T-helper 1 cell treated with Interleukin-12 subunit alpha and Interleukin-12 subunit beta and Interleukin-4 antibody, amounts not matched to agents 30 ng/mL and 1 ng/mL, for 36 hours (primary cell): ENCODE results near the gene NOC4L. TPM values are rescaled to one million over a fixed set of nuclear protein-coding genes. Genes with fewer than 3 reads are reported as not detected.

Experiments
- intact Hi-C: fragments of 100-400 bp; cut with micrococcal nuclease; formaldehyde crosslinking; loops from one replicate; pipeline ENCODE4 v1.15.1; 2024
- total RNA-seq: library from RNA; stranded (reverse); gene quantifications from 2 replicates; pipeline ENCODE4 v1.2.3, GENCODE V29; 2022

The NOC4L gene
- total RNA-seq, 1 donor from 2014 or later = 26.4 TPM

DNA sequence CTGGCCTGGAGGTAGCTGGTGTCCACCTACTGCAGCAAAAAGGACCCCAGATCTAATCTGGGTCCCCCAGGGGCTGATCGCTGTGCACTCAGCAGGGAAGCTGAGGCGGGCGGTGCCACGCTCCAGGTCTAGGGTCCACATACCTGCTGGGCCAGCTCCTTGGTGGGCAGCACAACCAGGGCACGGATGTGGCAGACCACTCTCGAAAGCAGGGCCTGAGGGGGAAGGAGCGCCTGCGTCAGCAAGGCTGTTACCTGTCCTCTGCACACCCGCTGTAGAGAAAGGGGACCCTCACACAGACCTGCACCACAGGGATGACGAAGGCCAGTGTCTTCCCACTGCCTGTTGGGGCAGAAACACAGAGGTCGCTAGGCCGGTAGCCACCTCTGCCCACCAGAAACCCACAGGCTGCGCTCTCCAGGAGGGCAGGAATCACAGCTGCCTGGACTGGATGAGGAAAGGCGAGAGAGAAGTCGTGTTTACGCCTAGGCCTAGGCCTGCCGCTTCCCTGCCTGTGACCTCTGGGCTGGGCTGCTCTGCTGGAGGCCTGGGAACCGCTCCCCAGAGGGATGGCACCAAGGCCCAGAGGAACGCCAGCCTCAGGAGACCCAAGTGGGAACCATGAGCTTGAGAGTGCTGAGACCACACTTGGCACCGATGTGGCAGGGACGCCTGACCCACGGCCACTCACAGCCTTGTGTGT is 2.1 kb upstream of the NOC4L start:
- intact Hi-C loops = loop anchor here (5.0 to 10.0 kb wide), 4 partner anchors 195 to 620 kb away; partner anchors contain the start of genes ANKLE2, EP400, POLE and PXMP2

DNA sequence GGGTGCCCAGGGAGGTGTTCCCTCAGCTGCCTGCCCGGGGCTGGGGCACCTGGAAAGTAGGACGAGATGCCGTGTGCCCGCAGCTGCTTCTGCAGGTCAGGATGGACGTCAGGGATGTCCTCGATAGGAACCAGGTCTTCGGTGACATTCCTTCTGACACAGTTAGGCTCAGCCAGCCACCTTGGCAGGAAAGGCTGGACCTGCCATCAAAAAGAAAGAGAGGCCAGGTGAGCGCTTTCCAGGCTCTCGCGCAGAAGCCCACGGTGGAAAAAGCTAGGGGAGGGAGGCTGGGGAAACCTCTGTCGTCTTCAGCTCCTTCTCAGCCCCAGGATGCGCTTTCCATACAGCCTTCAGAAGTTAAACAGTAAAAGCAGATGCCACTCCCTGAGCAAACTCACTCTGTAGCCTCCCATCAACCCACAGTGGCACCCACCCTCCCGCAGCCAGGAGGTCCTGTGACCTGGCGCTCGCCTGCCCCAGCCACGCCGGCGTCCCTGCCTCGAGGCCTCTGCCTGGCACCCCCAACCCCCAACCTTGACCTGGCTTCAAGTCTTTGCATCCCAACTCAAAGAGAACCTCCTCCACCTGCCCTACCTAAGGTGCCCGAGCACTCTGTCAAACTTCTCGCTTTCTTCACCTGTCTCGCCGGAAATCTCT is 1.4 kb upstream of the NOC4L start:
- intact Hi-C loops = loop anchor here (1.0 to 10.0 kb wide), 5 partner anchors 59 to 619 kb away; partner anchors contain the start of genes ANKLE2, EP400, POLE and PXMP2

DNA sequence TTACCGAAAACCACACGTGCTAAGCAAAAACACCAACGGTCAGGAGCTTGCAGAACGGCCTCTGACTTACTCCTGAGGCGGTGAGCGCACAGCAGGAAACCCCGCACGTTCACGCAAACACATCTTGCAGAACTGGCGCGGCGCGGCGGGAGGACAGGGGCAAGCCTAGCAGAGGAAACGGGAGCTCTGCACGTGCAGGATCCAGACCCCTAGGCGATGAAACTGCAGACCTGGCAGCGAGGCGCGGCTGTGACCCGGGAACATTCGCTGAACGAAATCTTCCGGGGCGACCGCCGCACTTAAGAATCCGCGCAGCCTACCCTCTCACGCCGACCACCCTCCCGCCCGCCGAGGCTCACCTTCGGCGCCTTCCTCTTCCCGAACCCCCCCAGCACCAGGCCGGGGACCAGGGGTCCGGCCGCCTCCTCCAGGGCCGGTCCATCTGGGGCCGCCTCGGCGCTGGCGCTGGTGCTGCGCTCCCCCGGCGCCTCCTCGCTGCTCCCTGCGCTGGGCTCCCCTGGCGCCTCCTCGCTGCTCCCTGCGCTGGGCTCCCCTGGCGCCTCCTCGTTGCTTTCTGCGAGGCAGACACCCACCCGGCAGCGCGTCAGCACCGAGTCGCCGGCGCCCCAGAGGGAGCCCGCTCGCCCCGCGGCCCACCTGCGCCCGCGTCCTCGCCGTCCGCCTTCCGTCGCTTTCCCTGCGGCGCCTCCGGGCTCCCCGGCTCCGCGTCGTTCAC is 753 bp upstream of the NOC4L start:
- intact Hi-C loops = loop anchor here (1.0 to 10.0 kb wide), 7 partner anchors 46 to 619 kb away; partner anchors contain the start of genes ANKLE2, EP400, POLE and PXMP2

DNA sequence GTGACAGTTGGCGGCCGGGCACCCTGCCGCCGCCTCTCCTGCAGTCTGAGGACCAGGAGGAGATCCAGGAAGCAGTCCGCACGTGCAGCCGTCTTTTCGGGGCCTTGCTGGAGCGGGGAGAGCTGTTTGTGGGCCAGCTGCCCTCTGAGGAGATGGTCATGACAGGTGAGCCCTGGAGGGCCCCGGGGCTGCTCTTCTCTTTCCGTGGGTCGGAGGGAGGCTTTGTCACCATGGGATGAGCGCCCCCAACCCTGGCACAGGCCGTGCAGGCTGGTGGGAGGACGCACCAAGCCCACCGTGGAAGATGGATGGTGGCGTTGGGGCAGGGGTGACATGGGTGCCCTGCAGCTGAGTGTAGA is 532 bp downstream of the NOC4L start:
- intact Hi-C loops = loop anchor here (1.0 to 10.0 kb wide), 7 partner anchors 42 to 618 kb away; partner anchors contain the start of genes ANKLE2, EP400, POLE and PXMP2

DNA sequence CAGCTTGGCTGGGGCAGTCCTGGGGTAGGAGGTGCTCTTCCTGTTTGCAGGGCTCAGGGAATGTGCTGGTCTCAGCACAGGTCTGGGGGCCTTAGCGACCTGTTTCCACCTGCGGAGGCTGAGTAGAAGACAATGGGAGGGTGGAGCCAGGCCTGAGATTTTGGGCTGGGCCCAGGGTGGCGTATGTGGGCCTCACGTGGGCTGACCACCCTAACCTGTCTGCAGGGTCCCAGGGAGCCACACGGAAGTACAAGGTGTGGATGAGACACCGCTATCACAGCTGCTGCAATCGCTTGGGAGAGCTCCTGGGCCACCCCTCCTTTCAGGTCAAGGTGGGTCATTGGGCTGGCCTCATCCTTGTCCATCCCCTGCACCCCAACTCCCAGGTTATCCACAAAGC is 1.1 kb downstream of the NOC4L start:
- intact Hi-C loops = loop anchor here (1.0 to 10.0 kb wide), 2 partner anchors 41 to 539 kb away; partner anchors contain the start of genes POLE and PXMP2

DNA sequence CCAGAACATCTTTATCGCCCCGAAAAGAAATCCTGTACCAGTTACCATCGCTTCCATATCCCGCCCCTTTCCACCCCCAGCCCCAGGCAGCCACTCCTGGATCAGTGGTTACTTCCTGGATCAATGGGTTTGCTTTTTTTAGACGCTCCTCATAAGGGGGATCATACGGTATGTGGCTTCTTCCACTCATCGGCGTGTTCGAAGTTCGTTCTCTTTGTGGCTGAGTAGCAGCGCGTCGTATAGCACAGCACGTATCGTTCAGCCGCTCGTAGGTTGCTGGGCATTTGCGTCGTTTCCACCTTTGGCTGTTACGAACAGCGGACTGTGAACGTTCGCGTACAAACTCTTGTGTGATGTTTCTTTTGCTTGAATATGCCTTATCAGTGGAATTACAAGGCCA is 1.8 kb downstream of the NOC4L start:
- intact Hi-C loops = loop anchor here (10.0 kb wide), 1 partner anchor 539 kb away; the partner anchor contains the start of genes POLE and PXMP2

DNA sequence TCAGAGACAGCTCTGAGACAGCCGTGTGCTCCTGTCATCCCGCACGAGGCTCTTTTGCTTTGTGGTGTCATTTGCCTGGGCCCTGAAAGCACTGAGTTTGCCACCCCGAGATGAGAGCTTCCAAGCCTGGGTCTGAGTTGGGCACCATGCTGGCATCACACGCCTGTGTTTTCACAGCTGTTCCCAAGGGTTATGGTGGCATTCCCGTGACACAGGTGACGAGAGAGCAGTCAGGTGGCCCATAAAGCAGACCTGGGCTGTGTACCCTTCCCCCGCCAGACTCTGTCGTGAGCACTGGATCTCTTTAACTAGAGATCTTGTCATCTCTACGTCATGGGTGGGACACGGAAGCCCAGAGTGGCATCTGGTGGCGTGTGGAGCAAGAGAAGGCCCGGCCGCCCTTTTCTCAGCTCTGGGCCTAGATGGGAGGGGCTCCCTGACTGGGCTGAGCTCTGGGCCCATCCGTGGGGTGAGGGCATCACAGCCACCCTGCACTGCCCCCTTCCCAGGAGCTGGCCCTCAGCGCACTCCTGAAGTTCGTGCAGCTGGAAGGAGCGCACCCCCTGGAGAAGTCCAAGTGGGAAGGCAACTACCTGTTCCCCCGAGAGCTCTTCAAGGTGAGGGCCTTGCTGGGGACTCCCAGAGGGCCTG is 2.6 kb downstream of the NOC4L start:
- intact Hi-C loops = loop anchor here (10.0 kb wide), 1 partner anchor 538 kb away; the partner anchor contains the start of genes POLE and PXMP2

DNA sequence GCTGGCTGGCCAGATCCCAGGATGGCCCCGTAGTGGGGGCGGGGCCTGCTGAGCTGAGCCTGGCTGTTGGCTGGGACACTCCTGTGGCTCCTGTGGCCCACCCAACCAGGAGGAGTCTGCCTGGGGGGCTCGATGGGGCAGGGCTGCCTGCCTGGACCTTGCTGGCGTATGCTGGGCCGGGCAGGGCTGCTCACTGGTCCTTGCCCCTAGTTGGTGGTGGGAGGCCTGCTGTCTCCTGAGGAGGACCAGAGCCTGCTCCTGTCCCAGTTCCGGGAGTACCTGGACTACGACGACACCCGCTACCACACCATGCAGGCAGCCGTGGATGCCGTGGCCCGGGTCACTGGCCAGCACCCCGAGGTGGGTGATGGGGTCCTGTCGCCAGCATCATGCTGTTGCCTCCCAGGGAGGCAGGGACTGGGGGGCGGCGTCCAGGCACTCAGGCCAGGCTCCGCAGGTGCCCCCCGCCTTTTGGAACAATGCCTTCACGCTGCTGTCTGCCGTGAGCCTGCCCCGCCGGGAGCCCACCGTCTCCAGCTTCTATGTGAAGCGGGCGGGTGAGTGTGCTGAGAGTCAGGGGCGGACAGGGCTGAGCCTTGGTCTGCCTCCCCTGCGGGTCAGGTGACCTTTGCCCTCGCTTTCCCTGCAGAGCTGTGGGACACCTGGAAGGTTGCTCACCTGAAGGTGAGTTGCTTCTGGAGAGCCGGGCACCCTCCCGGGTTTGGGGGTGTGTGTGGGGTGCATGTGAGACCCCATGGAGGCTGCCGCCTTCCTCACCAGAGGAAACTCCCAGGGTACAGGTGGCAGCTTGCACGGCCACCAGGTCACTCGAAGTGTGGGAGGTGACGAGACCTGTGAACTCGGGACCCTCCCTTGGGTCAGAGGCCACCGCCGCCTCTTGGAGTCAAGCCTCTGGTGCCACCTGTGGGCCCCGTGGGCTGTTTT is 3.4 kb downstream of the NOC4L start:
- intact Hi-C loops = loop anchor here (10.0 kb wide), 1 partner anchor 537 kb away; the partner anchor contains the start of genes POLE and PXMP2

DNA sequence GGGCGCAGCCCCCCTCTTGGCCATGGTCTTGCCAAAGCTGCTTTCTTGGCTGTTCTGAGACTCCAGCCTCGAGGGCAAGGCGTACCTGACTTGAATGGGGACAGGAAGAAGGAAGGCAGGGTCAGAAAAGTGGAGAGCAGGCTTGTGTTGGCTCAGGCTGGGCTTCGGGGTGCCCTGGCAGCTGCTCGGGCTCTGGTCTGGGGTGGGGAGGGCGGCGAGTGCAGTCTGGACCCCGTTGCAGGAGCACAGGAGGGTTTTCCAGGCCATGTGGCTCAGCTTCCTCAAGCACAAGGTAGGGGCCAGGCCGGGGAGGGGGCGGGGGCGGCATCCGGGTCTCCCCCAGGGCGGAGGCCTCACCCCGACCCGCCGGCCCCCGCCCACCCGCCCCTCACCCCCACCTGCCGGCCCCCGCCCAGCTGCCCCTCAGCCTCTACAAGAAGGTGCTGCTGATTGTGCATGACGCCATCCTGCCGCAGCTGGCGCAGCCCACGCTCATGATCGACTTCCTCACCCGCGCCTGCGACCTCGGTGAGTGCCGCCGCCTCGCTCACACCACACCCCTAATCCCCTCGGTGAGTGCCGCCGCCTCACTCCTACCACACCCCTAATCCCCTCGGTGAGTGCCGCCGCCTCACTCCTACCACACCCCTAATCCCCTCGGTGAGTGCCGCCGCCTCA is 4.2 kb downstream of the NOC4L start:
- intact Hi-C loops = loop anchor here (10.0 kb wide), 1 partner anchor 536 kb away; the partner anchor contains the start of genes POLE and PXMP2

DNA sequence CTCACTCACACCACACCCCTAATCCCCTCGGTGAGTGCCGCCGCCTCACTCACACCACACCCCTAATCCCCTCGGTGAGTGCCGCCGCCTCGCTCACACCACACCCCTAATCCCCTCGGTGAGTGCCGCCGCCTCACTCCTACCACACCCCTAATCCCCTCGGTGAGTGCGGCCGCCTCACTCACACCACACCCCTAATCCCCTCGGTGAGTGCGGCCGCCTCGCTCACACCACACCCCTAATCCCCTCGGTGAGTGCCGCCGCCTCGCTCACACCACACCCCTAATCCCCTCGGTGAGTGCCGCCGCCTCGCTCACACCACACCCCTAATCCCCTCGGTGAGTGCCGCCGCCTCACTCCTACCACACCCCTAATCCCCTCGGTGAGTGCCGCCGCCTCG is 5.3 kb downstream of the NOC4L start:
- intact Hi-C loops = loop anchor here (10.0 kb wide), 1 partner anchor 535 kb away; the partner anchor contains the start of genes POLE and PXMP2

DNA sequence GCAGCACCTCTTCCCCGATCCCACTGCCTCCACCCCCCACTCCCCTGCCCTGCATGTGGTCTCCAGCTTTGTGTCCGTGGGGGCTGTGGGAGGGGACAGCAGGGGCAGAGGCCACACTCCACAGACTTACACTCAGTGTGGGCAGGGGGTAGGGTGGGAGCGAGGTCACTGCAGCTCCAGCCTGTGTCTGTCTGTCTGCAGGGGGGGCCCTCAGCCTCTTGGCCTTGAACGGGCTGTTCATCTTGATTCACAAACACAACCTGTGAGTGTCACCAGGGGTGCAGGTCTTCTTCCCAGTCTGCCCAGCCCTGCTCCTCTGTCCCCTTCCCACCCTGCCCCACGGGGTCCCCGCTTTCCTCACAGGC is 6.5 kb downstream of the NOC4L start:
- intact Hi-C loops = no loop called here

DNA sequence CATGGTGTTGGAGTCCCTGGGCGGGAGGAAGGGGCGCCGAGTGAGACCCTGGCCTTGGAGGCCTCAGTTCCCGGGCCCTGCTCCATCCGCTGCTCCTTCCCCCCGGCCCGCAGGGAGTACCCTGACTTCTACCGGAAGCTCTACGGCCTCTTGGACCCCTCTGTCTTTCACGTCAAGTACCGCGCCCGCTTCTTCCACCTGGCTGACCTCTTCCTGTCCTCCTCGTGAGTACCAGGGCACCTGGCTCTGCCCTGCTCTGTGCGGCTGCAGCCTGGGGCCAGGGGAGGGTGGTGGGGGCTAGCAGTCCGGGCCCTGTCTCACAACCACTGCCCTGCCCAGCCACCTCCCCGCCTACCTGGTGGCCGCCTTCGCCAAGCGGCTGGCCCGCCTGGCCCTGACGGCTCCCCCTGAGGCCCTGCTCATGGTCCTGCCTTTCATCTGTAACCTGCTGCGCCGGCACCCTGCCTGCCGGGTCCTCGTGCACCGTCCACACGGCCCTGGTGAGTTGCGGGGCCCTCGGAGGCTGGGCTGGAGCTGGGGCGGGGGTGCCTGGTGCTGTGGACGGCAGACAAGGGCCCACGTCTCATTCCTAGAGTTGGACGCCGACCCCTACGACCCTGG is 7.0 kb downstream of the NOC4L start:
- intact Hi-C loops = no loop called here

DNA sequence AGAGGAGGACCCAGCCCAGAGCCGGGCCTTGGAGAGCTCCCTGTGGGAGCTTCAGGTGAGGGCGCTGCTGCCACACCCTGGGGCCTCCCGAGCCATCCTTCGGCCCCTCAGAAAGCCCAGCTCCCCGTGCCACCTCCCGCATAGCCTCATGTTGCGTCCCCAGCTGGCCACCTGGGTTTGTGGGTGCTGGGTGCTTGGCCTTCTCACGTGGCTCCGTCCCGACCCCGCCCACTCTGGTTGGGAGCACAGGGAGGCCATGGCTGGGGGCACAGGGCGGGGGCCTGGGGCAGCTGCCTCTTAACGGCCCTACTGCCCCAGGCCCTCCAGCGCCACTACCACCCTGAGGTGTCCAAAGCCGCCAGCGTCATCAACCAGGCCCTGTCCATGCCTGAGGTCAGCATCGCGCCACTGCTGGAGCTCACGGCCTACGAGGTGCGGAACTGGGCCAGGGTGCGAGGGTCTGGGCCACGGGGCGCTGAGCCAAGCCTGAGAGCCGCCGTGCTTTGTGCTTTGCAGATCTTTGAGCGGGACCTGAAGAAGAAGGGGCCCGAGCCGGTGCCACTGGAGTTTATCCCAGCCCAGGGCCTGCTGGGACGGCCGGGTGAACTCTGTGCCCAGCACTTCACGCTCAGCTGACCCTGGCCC is 7.6 kb downstream of the NOC4L start:
- intact Hi-C loops = no loop called here

DNA sequence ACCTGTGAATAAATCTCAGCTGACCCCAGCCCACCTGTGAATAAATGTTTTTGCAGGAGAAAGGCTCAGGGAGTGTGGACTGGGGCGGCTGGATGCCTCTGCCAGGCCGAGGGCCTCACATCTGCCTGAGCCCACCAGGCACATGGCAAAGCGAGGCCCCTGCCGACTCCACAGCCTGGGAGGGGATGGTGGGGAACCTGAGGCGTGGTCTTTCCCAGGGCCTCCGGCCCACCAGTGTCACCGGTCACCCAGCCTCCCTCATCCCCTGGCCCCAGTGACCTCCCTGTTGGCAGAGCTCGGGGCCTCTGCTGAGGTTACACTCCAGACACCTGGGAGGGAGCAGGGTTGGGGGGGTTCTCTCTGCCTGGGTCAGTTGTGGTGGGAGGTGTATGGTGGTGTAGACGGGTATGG is 8.2 kb downstream of the NOC4L start:
- intact Hi-C loops = no loop called here

DNA sequence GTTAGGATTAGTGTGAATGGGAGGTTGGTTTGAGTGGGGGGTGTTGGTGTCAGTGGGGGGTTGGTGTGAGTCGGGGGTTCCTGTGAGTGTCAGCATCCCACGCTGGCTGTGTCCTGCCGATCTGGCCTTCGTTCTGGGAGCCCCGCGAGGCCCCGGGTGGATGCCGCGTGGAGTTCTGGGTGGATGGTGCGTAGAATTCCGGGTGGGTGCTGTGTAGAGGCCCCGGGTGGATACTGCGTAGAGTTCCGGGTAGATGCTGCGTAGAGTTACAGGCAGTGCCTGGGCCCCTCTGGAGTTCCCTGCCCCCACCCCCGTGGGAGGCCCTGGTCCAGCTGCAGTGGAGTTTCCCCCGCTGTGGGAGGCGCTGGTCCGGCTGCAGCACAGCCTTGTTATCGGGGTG is 8.7 kb downstream of the NOC4L start:
- intact Hi-C loops = no loop called here

DNA sequence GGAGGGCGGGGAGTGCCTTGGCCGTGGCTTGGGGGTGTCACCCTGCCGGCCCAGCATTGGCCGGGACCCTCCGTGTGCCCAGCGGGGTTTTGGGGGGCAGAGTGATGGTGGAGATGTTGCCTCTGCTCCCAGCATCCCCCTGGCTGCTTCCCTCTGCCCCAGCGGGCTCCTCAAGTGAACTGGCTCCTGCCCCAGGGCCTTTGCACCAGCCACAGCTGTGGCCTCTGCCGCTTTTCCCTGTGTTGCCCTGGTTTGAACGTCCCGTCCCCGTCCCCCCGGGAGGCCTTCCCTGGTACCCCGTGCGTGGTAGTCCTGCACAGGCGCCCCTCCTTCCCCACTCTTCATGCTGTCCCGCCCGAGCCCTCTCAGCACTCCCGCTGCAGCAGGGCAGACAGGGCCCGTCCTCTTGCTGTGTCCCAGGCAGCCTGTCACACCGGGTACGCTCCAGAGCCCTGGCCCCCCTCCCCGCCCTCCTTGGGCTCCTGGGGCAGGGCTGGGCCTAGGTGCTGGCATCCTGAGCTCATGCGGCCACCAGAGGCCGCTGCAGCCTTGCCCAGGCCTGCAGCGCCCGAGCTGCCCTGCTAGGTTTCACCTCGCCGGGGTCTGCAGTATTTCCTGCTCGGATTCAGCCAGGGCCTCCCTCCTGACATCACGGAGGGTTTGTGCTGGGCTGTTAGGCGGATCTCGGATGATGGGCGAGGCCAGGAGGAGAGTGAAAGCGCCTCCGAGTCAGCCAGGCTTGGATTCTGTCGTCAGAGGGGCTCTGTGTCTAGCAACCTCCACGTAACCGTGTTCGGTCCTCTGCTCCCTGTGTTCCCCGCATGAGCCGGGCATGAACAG is 9.5 kb downstream of the NOC4L start:
- intact Hi-C loops = loop anchor here (1.0 to 2.0 kb wide), 7 partner anchors 36 to 461 kb away; no protein-coding TSS in a partner anchor

DNA sequence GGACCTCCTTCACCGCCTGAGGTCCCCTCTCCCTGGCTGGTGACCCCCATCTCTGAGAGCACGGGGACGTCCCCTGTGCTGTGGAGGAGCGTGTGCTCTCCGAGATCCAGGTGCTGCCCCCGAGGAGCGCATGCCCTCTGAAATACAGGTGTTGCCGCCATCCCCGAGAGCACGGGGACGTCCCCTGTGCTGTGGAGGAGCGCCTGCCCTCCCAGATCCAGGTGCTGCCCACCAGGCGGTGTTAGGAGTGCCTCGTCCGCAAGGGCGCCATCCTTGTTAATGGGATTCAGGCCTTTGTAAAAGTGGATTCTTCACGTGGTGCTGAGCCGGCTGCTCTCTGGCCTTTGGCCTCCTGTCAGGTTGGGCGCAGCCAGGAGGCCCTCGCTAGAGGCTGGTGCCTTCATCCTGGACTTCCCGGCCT is 10.1 kb downstream of the NOC4L start:
- intact Hi-C loops = loop anchor here (1.0 to 2.0 kb wide), 7 partner anchors 35 to 460 kb away; no protein-coding TSS in a partner anchor
